ENCODE results near the gene IBA57. TPM values are rescaled to one million over a fixed set of nuclear protein-coding genes. Genes with fewer than 3 reads are reported as not detected.

IBA57 gene
- total RNA-seq, 1 experiment from 2014 or later: 3.6 TPM

DNA sequence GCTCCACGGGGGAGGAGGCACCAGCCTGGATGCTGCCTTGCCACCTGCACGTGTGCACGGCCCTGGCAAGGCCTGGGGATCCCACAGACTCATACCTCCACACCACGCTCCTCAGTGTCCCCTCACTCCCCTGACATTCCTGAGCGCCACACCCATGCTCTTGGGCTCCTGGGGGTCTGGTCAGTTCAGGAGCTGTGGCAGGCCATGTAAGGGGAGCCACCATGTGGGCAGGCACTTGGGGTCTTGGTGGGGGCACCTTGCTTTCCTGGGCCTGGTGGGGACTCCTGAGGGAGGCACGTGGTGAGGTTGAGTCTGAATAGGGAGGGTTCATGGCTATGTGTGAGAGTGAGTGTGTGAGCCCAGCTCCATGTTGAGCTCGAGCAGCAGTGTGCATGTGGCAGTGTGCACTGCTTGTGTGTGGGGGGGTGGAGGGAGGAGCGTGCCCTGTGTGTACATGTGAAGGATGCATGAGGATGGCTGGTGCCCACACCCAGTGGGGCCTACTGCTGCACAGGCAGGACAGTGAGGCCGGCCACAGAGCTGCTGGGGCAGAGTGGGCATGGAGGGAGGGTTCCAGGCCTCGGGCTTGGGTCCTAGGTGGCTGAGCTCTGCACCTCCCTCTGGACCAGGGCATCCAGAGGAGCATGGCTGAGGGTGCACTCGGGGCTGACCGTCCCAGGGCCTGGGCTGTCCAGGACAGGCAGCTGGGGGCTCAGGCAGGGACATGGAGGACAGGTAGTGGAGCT, 14.3 kb upstream of the IBA57 start:
- H3K27ac ChIP-seq (ENCODE audit: low read length): no peak overlapping the region
- H3K9me3 ChIP-seq (ENCODE audit: low read length): no peaks in the 10 kb centered on the region
- no peak overlapping the region for H3K4me3 ChIP-seq (ENCODE audit: low read length)
- no peaks in the 10 kb centered on the region for H3K27me3 ChIP-seq (ENCODE audit: low read length)
- H3K79me2 ChIP-seq (ENCODE audit: low read length): no peaks in the 10 kb centered on the region; the same call in 1 of the 2 replicates
- no peaks in the 10 kb centered on the region for H3K4me1 ChIP-seq (ENCODE audit: low read length)
- H3K4me2 ChIP-seq (ENCODE audit: low read depth, low read length, poor library complexity, severe bottlenecking): no peak overlapping the region
- H3K9ac ChIP-seq (ENCODE audit: low read length): no peak overlapping the region
- no peak overlapping the region for H2AFZ ChIP-seq (ENCODE audit: low read length)
- H4K20me1 ChIP-seq (ENCODE audit: insufficient read depth, low read depth, low read length): no peaks in the 10 kb centered on the region
- H3K36me3 ChIP-seq (ENCODE audit: insufficient read depth, low read length): no peaks in the 10 kb centered on the region
- no peak for DNase-seq
- H3K9me2 ChIP-seq (replicated peaks; ENCODE audit: insufficient read depth, low read length): no peaks in the 10 kb centered on the region

DNA sequence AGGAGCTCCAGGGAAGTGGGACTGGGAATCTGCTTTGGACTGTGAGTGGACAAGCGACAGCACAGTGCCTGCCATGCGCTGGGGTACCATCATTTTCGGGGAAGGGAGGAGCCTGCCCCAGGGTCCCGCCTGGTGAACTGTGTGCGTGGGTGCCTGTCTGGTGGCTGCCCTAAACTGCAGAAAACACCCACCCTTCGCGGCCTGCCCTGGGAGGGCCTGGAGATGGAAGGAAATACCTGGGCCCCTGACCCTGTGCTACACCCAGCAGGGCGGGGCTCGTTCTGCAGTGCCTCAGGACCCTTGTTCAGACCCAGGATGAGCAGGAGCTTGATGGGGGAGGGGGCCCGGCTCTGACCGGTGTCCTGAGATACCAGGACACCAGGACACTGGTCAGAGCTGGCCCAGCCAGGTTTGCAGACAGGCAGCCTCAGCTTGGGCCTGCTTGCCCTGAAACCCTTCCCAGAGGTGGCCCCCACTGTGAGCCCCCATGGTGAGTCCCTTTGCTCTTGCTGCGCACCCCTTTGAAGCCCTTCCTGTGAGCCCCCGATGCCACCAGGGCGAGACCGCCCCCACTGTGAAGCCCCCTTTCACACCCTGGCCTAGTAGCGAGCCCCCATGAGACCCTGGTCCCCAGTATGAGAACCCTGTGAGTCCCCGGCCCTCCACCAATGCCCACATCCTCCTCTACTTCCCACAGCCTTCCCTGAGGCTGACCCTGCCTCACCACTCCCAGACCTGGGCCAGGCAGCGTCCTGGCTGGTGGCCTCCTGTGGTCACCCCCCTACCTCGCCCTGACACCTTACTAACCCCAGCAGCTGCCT, 13.3 kb upstream of the IBA57 start:
- no peaks in the 10 kb centered on the region for H3K27me3 ChIP-seq (ENCODE audit: low read length)

DNA sequence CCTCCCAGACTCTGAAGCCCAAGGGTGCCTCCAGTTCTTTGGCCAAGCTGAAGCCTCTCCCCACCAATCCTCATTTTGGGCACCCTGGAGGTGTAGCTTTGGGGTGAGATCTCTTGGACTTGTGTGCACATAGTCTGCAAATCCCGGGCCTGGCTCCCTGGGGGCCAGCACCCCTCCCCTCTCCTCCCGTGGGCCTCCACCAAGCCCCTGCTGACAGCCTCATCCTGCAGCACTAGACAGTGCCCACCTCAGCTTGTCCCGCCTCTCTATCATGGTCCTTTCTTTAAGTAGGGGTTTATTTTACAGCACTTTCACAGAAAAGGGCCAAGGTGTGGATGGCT, 12.7 kb upstream of the IBA57 start:
- H3K27ac ChIP-seq (ENCODE audit: low read length): no peak overlapping the region
- H4K20me1 ChIP-seq (ENCODE audit: insufficient read depth, low read depth, low read length): no peaks in the 10 kb centered on the region
- DNase-seq: no peak
- H2AFZ ChIP-seq (ENCODE audit: low read length): no peak overlapping the region
- H3K9me2 ChIP-seq (replicated peaks; ENCODE audit: insufficient read depth, low read length): no peaks in the 10 kb centered on the region
- H3K9ac ChIP-seq (ENCODE audit: low read length): no peak overlapping the region
- H3K4me1 ChIP-seq (ENCODE audit: low read length): no peaks in the 10 kb centered on the region
- no peak overlapping the region for H3K4me3 ChIP-seq (ENCODE audit: low read length)
- H3K36me3 ChIP-seq (ENCODE audit: insufficient read depth, low read length): no peaks in the 10 kb centered on the region
- H3K79me2 ChIP-seq (ENCODE audit: low read length): no peaks in the 10 kb centered on the region
- no peaks in the 10 kb centered on the region for H3K9me3 ChIP-seq (ENCODE audit: low read length)
- H3K4me2 ChIP-seq (ENCODE audit: low read depth, low read length, poor library complexity, severe bottlenecking): no peak overlapping the region
- H3K27me3 ChIP-seq (ENCODE audit: low read length): no peaks in the 10 kb centered on the region

More for the DNA sequence above, 13.3 kb upstream of the IBA57 start:
- Histone ChIP-seq H3K27ac (ENCODE audit: low read length) (no peak overlapping the region), H3K79me2 (ENCODE audit: low read length) (no peaks in the 10 kb centered on the region), H3K4me1 (ENCODE audit: low read length) (no peaks in the 10 kb centered on the region), H3K9me3 (ENCODE audit: low read length) (no peaks in the 10 kb centered on the region), H4K20me1 (ENCODE audit: insufficient read depth, low read depth, low read length) (no peaks in the 10 kb centered on the region), H3K9me2 (replicated peaks; ENCODE audit: insufficient read depth, low read length) (no peaks in the 10 kb centered on the region), H3K36me3 (ENCODE audit: insufficient read depth, low read length) (no peaks in the 10 kb centered on the region), H2AFZ (ENCODE audit: low read length) (no peak overlapping the region), H3K9ac (ENCODE audit: low read length) (no peak overlapping the region), H3K4me2 (ENCODE audit: low read depth, low read length, poor library complexity, severe bottlenecking) (no peak overlapping the region), H3K4me3 (ENCODE audit: low read length) (no peak overlapping the region)
- no peak for DNase-seq

DNA sequence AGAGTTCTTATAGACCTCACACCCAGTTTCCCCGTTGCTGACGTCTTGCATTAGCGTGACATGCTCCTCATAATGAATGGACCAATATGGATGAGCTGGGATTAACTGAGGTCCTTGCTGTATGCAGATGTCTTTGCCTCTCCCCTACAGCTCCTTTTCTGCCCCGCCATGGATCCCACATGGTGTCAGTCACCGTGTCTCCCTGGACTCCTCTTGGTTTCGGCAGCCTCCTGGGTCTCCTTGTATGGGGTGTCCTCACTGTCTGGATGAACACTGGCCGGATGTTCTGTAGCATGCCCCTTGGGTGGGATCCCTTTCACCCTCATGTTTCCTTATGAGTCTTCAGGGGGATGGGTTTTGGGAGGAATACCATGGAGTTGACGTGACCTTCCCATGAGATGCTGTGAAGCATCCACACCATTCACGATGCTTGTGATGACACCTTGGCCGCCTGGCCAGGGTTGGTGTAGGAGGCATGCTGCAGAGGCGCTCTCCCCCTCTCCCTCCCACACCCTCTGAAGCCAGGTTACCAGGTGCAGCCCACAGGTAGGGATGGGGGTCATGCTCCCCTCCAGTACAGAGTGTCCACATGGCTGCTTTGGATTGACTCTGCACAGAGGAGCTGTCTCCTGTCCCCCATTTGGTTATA, 11.5 kb upstream of the IBA57 start:
- Histone ChIP-seq H2AFZ (ENCODE audit: low read length) (no peak overlapping the region), H4K20me1 (ENCODE audit: insufficient read depth, low read depth, low read length) (no peaks in the 10 kb centered on the region), H3K9me2 (replicated peaks; ENCODE audit: insufficient read depth, low read length) (no peaks in the 10 kb centered on the region), H3K79me2 (ENCODE audit: low read length) (no peaks in the 10 kb centered on the region), H3K27me3 (ENCODE audit: low read length) (no peaks in the 10 kb centered on the region), H3K9ac (ENCODE audit: low read length) (no peak overlapping the region), H3K4me3 (ENCODE audit: low read length) (no peak overlapping the region), H3K4me2 (ENCODE audit: low read depth, low read length, poor library complexity, severe bottlenecking) (no peak overlapping the region), H3K4me1 (ENCODE audit: low read length) (no peaks in the 10 kb centered on the region), H3K9me3 (ENCODE audit: low read length) (no peaks in the 10 kb centered on the region), H3K36me3 (ENCODE audit: insufficient read depth, low read length) (no peaks in the 10 kb centered on the region), H3K27ac (ENCODE audit: low read length) (no peak overlapping the region)
- no peak for DNase-seq

DNA sequence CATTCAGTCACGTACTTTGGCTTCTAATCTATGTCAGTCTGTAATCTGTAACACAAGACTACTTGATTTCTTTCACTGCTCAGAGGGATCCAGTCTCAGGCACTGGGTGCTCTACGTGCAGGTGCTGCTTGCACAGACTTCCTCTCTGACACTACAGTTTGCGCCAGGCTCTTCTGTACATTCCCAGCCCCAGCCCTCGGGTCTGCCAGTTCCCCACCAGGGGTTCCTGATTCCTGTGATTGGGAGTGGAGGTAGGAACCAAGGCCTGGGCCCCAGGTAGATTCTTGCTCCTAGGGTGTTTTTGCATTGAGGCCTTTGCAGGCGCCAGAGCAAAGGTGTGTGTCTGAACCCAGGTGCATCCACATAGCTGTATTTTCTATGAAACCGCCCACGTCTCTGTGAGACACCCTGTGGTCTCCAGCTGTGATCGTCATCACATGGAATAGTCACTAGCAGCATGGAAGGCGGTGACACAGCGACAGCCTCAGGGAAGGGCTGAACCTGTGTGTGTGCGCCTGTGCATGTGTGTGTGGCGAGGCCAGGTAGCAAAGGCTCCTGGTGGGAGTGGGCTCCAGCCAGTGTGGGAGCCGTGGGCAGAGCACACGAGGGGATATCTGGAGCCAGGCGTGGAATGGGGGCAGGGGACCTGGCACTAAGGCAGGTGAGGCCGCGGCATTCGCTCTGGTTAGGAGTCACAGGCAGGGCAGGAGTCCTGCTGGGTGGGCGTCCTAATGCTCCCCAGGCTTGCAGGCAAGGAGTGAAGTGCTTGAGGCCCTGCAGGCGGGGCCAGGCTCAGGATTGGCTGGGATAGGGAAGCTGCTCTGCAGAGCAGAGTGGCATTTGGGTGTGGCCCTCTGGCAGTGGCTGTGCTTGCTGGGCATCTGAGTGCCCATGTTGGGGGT, 10.7 kb upstream of the IBA57 start:
- H3K9ac ChIP-seq (ENCODE audit: low read length): no peak overlapping the region
- no peak overlapping the region for H2AFZ ChIP-seq (ENCODE audit: low read length)
- H3K27ac ChIP-seq (ENCODE audit: low read length): no peak overlapping the region
- no peaks in the 10 kb centered on the region for H3K27me3 ChIP-seq (ENCODE audit: low read length)
- no peaks in the 10 kb centered on the region for H3K9me2 ChIP-seq (replicated peaks; ENCODE audit: insufficient read depth, low read length)
- no peaks in the 10 kb centered on the region for H3K4me1 ChIP-seq (ENCODE audit: low read length)
- no peak for DNase-seq
- H3K9me3 ChIP-seq (ENCODE audit: low read length): no peaks in the 10 kb centered on the region
- no peaks in the 10 kb centered on the region for H3K36me3 ChIP-seq (ENCODE audit: insufficient read depth, low read length)
- H4K20me1 ChIP-seq (ENCODE audit: insufficient read depth, low read depth, low read length): no peaks in the 10 kb centered on the region
- H3K4me2 ChIP-seq (ENCODE audit: low read depth, low read length, poor library complexity, severe bottlenecking): no peak overlapping the region
- no peak overlapping the region for H3K4me3 ChIP-seq (ENCODE audit: low read length)
- H3K79me2 ChIP-seq (ENCODE audit: low read length): no peaks in the 10 kb centered on the region

DNA sequence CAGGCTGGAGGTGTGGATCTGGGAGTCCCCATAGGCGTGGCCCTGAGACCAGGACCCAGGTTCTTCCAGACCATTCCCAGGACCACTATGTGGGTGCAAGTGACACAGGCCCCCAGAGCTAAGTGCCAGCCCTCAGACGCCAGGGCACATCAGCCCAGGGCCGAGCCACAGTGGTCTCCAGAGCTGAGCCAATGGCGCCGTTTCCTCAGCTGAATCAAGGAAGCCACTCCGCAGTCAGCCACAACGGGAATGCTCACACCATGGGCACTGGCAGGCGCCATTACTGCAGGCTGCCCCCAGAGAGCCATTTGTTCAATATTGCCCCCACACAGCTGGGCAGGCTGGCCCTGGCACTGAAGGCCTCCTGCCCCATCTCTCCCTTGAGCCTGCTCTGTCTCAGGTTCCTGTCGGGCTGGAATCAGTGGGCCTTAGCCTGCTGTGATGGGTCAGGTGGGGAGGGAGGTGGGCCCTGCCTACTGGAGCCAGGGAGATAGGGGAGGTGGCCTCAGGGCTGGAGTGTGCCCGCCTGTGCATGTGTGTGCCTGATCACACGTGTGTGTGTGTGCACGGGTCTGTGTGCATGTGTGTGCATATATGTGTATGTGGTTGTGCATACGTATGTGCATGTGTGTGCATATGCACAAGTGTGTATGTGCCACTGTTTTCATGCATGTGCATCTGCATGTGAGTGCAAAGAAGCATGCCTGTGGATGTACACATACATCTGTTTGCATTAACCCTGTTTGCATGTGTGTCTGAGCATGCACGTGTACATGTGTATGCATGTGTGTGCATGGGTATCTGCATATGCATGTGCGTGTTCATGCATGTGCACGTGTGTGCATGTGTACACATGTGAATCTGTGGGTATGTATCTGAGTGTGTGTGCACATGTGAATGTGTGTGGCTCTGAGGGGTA, 9.7 kb upstream of the IBA57 start:
- DNase-seq: no peak
- Histone ChIP-seq H3K9ac (ENCODE audit: low read length) (no peak overlapping the region), H3K36me3 (ENCODE audit: insufficient read depth, low read length) (no peaks in the 10 kb centered on the region), H3K4me3 (ENCODE audit: low read length) (no peak overlapping the region), H3K27ac (ENCODE audit: low read length) (no peak overlapping the region), H3K4me2 (ENCODE audit: low read depth, low read length, poor library complexity, severe bottlenecking) (no peak overlapping the region), H3K4me1 (ENCODE audit: low read length) (no peaks in the 10 kb centered on the region), H3K9me3 (ENCODE audit: low read length) (no peaks in the 10 kb centered on the region), H4K20me1 (ENCODE audit: insufficient read depth, low read depth, low read length) (no peaks in the 10 kb centered on the region), H3K79me2 (ENCODE audit: low read length) (no peaks in the 10 kb centered on the region), H2AFZ (ENCODE audit: low read length) (no peak overlapping the region), H3K9me2 (replicated peaks; ENCODE audit: insufficient read depth, low read length) (no peaks in the 10 kb centered on the region), H3K27me3 (ENCODE audit: low read length) (no peaks in the 10 kb centered on the region)

DNA sequence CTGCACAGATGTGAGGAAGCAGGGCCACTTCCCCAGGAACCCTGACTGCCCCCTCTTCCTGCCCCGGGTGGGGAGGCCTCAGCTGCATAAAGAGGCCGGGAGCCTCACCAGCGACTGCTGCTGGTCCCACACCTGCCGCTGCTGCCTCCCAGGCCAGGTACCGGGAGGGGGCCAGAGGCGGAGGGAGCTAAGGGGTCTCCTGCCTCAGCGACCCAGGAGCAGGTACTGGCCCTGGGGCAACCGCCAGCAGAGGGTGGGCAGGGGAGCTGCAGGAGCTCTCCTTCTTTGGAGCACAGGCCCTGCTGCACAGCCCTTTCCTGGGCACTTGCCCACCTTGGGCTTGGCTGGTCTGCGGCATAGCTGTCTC, 9.1 kb upstream of the IBA57 start:
- H3K79me2 ChIP-seq (ENCODE audit: low read length): no peaks in the 10 kb centered on the region
- H3K9me3 ChIP-seq (ENCODE audit: low read length): no peaks in the 10 kb centered on the region
- no peak for DNase-seq
- no peaks in the 10 kb centered on the region for H4K20me1 ChIP-seq (ENCODE audit: insufficient read depth, low read depth, low read length)
- no peaks in the 10 kb centered on the region for H3K27me3 ChIP-seq (ENCODE audit: low read length)
- no peak overlapping the region for H3K27ac ChIP-seq (ENCODE audit: low read length)
- no peaks in the 10 kb centered on the region for H3K9me2 ChIP-seq (replicated peaks; ENCODE audit: insufficient read depth, low read length)
- no peak overlapping the region for H3K9ac ChIP-seq (ENCODE audit: low read length)
- no peak overlapping the region for H3K4me3 ChIP-seq (ENCODE audit: low read length)
- H3K36me3 ChIP-seq (ENCODE audit: insufficient read depth, low read length): no peaks in the 10 kb centered on the region
- H3K4me1 ChIP-seq (ENCODE audit: low read length): no peaks in the 10 kb centered on the region
- H3K4me2 ChIP-seq (ENCODE audit: low read depth, low read length, poor library complexity, severe bottlenecking): no peak overlapping the region
- no peak overlapping the region for H2AFZ ChIP-seq (ENCODE audit: low read length)

Data from Karpas-422 (cell line).